Skeletal muscle cell (primary cell): ENCODE results near the gene TOMM70.
A peak's percentile ranks its signal among the peaks of the same experiment; 100 is the strongest.
"Not testable (repeated sequence)": the region's sequence is repeated elsewhere in the genome, so short reads cannot be mapped to it uniquely, and the experiment has no call there.

Source experiments
- DNase-seq: peaks from one replicate; pipeline ENCODE4 v3.0.0-alpha.2; 2010; ENCODE audit warnings: low read depth
- H3K4me3 ChIP-seq: 2 replicates; pipeline ENCODE4 v1.5.1; 2011; ENCODE audit warnings: low read depth, mild to moderate bottlenecking, control low read depth, low read length, moderate library complexity

The TOMM70 gene

GRCh38 chr3:100400780-100401673 lies at the start of gene TOMM70, which contains the start of gene LNP1:
Gene TOMM70, minus strand, starts transcription at chr3:100401089. Its CDS starts 140 bp downstream, at chr3:100400949.
Gene LNP1, plus strand, starts transcription at chr3:100401539. Its CDS starts 28,191 bp downstream, at chr3:100429730.
- DNase-seq, result peak; percentile 91
- peak within 1 kb of the TSS; percentile 94 for H3K4me3 ChIP-seq

DNA sequence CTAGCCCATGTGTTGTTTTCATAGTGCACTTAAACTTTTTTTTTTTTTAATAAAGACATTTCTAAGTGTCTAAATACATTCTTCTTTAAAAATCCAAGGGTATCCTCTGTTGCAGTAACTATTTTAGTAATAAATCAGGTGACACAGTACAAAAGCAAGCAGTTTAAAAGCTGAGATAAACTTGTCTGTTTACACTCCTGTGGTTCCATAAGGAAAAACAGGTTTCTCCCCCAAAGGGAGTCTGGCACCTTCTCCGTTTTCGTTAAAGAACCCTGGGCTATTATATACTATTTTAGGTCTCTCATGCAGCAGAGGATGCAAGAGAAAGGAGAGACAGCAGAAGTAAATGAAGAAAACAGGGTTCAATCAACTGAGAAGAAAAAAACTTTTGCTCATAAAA lies 48.3 kb upstream of the TOMM70 start:
- no peak overlapping the region for H3K4me3 ChIP-seq
- no peak for DNase-seq

DNA sequence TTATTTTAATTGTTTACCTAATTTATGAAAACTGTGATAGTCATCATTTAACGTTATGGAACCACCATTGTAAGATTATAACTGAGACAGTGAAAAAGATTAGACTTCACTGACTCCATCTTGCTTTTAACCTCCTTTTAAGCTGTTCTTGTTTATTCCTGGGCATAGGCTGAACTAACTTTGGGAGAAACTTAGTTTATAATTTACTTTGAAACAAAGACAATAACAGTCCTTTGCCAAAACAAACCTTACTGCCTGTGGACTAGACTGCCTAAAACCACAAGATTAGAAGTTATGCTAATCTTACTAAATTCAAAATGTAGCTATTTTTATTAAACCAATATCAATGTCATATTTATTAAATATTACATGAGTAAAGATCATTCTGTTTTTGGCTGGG lies 47.2 kb upstream of the TOMM70 start:
- no peak overlapping the region for H3K4me3 ChIP-seq
- no peak for DNase-seq

- not testable (repeated sequence) for H3K4me3 ChIP-seq, DNase-seq
Measured at GRCh38 chr3:100447067-100447466, 46.2 kb upstream of the TOMM70 start.

- DNase-seq, result no peak
- no peak overlapping the region for H3K4me3 ChIP-seq
Measured at GRCh38 chr3:100443690-100444089, 42.8 kb upstream of the TOMM70 start.

DNA sequence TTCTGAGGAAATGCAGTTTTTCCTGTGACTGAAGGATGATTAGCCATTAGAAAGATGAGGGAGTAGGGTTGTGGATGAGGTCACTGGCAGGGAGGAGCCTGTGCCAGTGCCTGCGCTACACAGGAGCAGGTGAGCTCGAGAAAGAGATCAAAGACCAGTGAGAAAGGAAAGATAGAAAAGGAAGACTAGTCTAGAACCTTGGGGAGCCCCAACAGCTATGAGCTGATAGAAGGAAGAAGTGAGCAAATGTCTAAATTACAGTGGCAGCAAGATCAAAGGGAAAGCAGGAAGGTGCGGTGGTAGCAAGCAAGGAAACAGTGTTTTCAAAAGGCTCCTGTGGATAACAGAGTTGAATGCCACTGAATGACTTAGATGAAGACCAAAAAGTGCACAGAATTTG lies 40.0 kb upstream of the TOMM70 start:
- no peak for DNase-seq
- H3K4me3 ChIP-seq, result no peak overlapping the region

DNA sequence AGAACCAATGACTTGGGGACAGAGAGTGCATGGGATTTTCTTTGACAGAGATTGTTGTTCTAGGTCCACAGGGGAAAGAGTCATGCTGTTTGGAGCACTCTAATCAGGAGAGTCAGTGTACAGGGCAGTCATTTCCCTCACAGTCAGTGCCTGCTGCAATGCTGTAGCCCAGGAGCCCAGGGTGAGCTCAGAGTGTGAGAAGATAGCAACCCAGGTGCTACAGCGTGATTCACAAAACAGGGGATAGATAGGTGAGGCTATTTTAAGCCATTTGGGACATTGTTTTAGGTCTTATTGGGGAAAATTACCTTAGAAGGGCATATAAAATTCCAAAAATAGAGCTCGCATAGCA lies 37.7 kb upstream of the TOMM70 start:
- DNase-seq, result no peak
- H3K4me3 ChIP-seq, result no peak overlapping the region

GRCh38 chr3:100437721-100438622 lies 37.1 kb upstream of the TOMM70 start:
- DNase-seq, result no peak
- H3K4me3 ChIP-seq, result no peak overlapping the region

DNA sequence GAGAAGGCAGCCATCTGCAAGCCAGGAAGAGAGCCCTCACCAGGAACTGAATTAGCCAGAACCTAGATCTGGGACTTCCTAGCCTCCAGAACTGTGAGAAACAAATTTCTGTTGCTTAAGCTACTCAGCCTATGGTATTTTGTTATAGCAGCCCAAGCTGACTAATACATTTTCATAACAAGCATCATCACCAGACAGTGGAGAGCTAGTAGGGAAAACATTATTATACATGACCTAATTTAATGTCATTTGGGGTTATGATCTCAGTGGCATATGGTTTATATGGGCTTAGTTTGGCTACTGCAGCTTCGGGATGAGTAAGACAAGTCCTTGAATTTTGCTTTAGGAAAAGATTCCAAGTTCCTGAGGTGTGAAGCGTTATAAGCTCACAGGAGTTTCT lies 36.1 kb upstream of the TOMM70 start:
- DNase-seq, result no peak
- H3K4me3 ChIP-seq, result no peak overlapping the region

DNA sequence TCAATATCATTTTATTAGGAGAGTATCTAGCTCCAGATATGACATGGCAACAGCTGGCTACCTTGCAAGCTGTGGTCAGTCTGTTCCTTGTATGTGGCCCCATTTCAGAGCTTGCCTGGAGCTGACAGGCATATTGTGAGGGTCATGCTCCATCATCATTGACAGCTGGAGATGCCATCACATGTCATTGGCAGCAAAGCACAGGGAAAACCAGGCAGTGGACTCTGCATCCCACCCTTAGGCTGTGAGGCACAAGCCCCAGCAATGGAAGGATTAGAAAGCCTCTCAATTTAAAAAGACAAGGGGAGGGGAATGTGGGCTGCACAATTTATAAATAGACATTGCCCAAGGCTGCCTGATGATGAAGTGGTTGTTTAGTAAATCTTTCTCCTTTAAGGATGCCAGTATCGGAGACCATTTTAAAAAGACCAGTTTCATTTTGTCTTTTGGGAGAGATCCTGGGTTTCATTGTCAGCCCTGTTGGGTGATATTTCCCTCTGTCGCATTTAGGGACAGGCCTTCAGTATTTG lies 28.4 kb upstream of the TOMM70 start:
- no peak overlapping the region for H3K4me3 ChIP-seq
- DNase-seq, result no peak

GRCh38 chr3:100427699-100428098 lies 26.8 kb upstream of the TOMM70 start:
- no peak overlapping the region for H3K4me3 ChIP-seq
- no peak for DNase-seq

DNA sequence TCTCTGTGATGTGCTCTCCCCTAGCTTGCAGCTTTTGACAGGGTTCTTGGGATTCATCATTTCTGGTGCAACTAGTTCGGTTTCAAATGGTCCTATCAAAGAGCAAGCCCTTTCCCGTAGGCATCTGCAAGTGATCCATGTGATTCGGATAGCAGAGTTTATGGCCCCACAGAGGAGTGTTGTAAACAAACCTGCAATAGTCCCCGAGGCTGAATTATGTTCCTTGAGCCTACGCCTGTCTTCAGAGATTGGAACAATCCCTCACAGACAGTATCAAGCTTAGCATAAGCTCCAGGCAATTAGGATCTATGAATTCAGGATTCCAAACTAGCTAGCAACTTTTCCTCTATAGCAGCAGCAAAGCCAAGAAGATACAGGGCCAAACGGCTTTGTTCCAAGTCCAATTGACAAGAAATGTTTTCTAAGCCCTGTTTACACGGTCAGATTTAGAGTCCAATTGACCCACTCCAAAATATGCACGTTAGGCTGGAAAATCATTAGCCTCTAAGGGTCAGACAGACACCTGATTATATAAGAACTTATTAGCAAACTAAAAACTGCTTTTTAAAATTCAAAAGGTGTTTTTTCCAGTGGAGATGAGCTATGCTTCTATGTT lies 25.3 kb upstream of the TOMM70 start:
- DNase-seq, result no peak
- H3K4me3 ChIP-seq, result no peak overlapping the region

DNA sequence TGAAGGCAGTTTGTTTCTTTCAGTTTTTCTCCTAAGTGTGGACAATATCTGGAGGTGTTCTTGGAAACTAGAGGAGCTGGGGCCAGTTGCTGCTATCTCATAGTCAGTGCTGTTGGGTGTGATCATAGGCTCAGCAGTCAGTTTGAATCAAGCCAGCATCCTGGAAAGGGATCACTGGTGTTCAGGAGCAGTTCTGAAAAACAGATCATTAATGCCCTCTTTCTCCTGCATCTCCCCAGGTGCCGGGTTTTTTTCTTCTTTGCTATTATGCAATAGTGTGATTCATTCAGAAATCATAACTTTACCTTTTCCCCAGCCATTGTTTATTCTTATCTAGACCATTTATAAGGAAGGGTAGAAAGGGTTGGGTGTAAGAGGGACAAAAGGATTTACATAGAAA lies 24.4 kb upstream of the TOMM70 start:
- DNase-seq, result no peak
- no peak overlapping the region for H3K4me3 ChIP-seq

GRCh38 chr3:100424261-100424660 lies 23.4 kb upstream of the TOMM70 start:
- no peak for DNase-seq

DNA sequence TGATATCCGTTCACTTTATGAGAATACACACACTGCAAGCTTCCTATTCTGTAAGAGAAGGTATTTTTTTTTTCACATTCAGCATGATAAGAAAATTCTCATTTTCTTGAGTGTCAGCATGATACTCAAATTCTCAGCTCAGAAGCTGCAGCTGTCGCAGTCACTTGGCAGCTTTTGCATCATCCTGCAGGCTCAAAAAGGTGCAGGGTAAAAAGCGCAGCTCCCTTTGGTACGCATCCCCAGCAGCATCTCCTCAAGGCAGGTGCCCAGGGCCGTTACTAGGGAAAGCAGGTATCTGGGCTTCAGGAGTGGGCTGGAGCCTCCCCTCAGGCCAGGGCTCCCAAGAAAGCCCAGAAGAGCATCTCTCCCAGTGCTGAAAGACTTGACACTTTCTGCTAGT lies 22.7 kb upstream of the TOMM70 start:
- H3K4me3 ChIP-seq, result no peak overlapping the region
- no peak for DNase-seq

More at GRCh38 chr3:100424261-100424660, 23.4 kb upstream of the TOMM70 start:
- H3K4me3 ChIP-seq, result no peak overlapping the region

- H3K4me3 ChIP-seq, result no peak overlapping the region
- no peak for DNase-seq
Measured at GRCh38 chr3:100420885-100421284, 20.0 kb upstream of the TOMM70 start.

DNA sequence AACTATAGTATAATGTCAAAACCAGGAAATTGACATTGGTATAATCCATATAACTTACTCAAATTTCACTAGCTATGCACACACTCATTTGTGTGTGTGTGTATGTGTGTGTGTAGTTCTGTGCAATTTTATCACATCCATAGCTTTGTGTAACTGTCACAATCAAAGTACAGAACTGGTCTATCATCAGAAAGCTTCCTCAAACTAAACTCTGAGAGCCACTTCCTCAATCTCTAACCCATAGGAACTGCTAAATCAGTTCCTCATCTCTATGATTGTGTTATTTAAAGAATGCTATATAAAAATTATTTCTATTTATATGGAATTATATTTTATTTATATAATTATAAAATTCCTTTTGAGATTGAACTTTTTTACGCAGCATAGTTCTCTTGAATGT lies 18.5 kb upstream of the TOMM70 start:
- H3K4me3 ChIP-seq, result no peak overlapping the region
- no peak for DNase-seq

DNA sequence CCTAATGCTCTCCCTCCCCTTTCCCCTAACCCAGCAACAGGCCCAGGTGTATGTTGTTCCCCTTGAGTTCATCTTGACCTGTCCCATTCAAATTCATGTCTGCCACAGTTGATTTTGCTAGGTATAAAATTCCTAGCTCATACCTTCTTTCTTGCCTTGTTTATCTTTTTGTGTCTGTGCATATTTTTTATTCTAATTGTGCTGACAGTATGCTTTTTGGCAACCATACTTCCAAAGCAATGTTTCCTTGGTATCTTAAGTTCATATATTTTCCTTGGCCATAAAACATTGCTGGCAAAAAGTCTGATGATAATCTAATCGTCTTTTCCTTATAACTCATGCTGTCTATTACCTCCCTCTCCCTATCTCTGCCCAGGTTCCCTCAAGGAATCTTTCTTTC lies 16.0 kb upstream of the TOMM70 start:
- no peak overlapping the region for H3K4me3 ChIP-seq
- no peak for DNase-seq

GRCh38 chr3:100416176-100416575 lies 15.3 kb upstream of the TOMM70 start:
- DNase-seq, result no peak
- H3K4me3 ChIP-seq, result no peak overlapping the region

DNA sequence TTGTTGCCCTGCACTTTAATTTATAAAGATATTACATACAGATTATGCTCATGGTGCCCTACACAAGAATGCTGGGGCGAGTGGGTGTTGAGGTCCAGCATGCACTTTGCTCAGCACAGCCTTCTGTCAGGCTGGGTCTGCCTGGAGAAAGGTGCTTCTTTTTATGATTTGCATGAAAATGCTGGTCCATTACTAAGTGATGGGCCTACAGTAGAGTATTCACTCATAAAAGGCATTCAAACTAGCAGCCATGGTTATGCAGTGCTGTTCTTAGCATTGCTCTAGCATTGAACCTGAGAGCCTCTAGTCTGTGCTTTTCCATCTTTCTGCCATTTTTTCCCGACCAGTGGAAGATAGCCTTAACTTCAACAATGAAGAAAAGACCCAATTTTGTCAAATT lies 12.7 kb upstream of the TOMM70 start:
- DNase-seq, result no peak
- H3K4me3 ChIP-seq, result no peak overlapping the region
